Endothelial cell (in vitro differentiated cells): Measurements from ENCODE around the gene RABEPK. TPM values are rescaled to one million over a fixed set of nuclear protein-coding genes. Genes with fewer than 3 reads are reported as not detected.
"Not testable (repeated sequence)": the region's sequence is repeated elsewhere in the genome, so short reads cannot be mapped to it uniquely, and the experiment has no call there.

Experiments used
- DNase-seq: peaks from one replicate; pipeline ENCODE4 v3.0.0; 2021; ENCODE audit warnings: low spot score
- H3K27ac Mint-ChIP-seq: one replicate; pipeline ENCODE4 v1.8.0; 2021; ENCODE audit warnings: mixed read lengths, inconsistent platforms; ENCODE audit not compliant: unreplicated experiment
- H3K27me3 Mint-ChIP-seq: one replicate; pipeline ENCODE4 v1.8.0; 2021; ENCODE audit warnings: mild to moderate bottlenecking, moderate library complexity, mixed read lengths, inconsistent platforms; ENCODE audit not compliant: unreplicated experiment
- H3K36me3 Mint-ChIP-seq: one replicate; pipeline ENCODE4 v1.8.0; 2021; ENCODE audit warnings: mild to moderate bottlenecking, low read depth, mixed read lengths, inconsistent platforms; ENCODE audit not compliant: unreplicated experiment
- H3K4me1 Mint-ChIP-seq: one replicate; pipeline ENCODE4 v1.8.0; 2021; ENCODE audit warnings: mild to moderate bottlenecking, mixed read lengths, inconsistent platforms; ENCODE audit not compliant: unreplicated experiment
- H3K4me3 Mint-ChIP-seq: one replicate; pipeline ENCODE4 v1.8.0; 2021; ENCODE audit warnings: mild to moderate bottlenecking, mixed read lengths, inconsistent platforms; ENCODE audit not compliant: unreplicated experiment
- H3K9me3 Mint-ChIP-seq: one replicate; pipeline ENCODE4 v1.8.0; 2021; ENCODE audit warnings: mixed read lengths, inconsistent platforms; ENCODE audit not compliant: unreplicated experiment
- total RNA-seq: library from RNA; stranded (reverse); fragmentation: NEBNext Ultra II Directional; extraction: Animal tissue kit (Norgen Biotek cat#: 25700); gene quantifications from one replicate; pipeline ENCODE4 v1.2.1, GENCODE V29; 2021; ENCODE audit not compliant: unreplicated experiment
- TF ChIP-seq, protein P1 (sequence below): fragments of 200-600 bp; sonication (generic); IDR thresholded peaks from one replicate; pipeline ENCODE4 v1.5.0; 2021; ENCODE audit warnings: antibody characterized with exemption; ENCODE audit not compliant: unreplicated experiment

RABEPK gene
- total RNA-seq, 1 donor from 2014 or later = 8.5 TPM

DNA sequence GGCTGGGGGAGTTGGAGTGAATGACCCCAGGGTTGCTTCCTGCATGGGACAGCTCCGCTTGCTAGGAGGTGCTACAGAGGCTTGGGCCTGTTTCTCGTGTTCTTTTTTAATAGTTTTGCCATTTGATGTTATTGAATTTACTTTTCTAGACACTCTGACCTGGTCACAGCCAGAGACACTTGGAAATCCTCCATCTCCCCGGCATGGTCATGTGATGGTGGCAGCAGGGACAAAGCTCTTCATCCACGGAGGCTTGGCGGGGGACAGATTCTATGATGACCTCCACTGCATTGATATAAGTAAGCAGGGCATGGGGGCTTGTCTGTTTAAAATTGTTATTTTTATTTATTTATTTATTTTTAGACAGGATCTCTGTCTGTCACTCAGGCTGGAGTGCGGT, 27.4 kb downstream of the RABEPK start:
- Mint-ChIP-seq H3K4me1 (no peaks in the 10 kb centered on the region), H3K4me3 (no peak overlapping the region), H3K9me3 (no peaks in the 10 kb centered on the region), H3K27ac (no peak overlapping the region), H3K27me3 (no peaks in the 10 kb centered on the region), H3K36me3 (peaks cover 3% of the 10 kb centered on the region)
- TF ChIP-seq, protein P1, sequence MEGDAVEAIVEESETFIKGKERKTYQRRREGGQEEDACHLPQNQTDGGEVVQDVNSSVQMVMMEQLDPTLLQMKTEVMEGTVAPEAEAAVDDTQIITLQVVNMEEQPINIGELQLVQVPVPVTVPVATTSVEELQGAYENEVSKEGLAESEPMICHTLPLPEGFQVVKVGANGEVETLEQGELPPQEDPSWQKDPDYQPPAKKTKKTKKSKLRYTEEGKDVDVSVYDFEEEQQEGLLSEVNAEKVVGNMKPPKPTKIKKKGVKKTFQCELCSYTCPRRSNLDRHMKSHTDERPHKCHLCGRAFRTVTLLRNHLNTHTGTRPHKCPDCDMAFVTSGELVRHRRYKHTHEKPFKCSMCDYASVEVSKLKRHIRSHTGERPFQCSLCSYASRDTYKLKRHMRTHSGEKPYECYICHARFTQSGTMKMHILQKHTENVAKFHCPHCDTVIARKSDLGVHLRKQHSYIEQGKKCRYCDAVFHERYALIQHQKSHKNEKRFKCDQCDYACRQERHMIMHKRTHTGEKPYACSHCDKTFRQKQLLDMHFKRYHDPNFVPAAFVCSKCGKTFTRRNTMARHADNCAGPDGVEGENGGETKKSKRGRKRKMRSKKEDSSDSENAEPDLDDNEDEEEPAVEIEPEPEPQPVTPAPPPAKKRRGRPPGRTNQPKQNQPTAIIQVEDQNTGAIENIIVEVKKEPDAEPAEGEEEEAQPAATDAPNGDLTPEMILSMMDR = no peak
- DNase-seq = no peak

GRCh38 chr9:125233678-125234077, 33.3 kb downstream of the RABEPK start:
- Mint-ChIP-seq H3K9me3 (no peaks in the 10 kb centered on the region), H3K27me3 (no peaks in the 10 kb centered on the region), H3K27ac (no peak overlapping the region), H3K4me3 (no peak overlapping the region), H3K36me3 (peaks cover 31% of the 10 kb centered on the region), H3K4me1 (peaks cover 26% of the 10 kb centered on the region)
- TF ChIP-seq, protein P1 = no peak
- no peak for DNase-seq

GRCh38 chr9:125234099-125234498, 33.8 kb downstream of the RABEPK start:
- not testable (repeated sequence) for H3K4me3 Mint-ChIP-seq, H3K9me3 Mint-ChIP-seq, H3K27ac Mint-ChIP-seq, DNase-seq, H3K27me3 Mint-ChIP-seq
- H3K4me1 Mint-ChIP-seq = peaks cover 30% of the 10 kb centered on the region
- H3K36me3 Mint-ChIP-seq = peaks cover 35% of the 10 kb centered on the region

DNA sequence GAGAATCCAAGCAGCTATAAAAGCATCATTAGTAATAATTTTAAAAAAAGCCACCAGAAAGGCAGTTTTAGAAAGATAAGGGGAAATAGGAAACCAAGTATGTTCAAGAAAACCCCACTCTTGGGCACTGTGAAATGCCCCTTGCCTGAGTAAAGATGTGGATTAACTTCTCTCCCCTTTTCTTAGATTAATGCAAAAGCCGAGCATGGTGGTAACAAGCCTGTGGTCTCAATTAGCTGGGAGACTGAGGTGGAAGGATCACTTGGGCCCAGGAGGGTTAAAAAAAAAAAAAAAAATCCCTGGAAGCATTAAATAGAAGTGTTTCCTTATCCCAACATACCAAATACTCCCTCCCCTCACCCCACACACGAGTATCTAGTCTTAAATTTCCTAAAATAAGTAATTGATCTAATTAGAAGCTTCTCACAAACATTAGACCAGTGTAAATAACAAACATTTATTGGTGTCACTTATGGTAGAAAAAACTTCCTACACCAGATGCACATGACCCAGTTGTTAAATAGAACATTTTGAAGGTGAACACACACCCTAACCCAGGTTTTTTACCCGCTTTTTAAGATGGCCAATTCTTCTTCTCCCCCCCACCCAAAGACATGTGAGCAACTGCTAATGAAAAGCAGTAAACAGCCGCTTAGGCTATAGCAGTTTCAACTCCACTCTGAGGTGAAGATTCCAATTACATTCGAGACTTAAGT, 35.6 kb downstream of the RABEPK start:
- H3K4me3 Mint-ChIP-seq = peak overlapping the region; percentile 72
- no peak overlapping the region for H3K27ac Mint-ChIP-seq
- TF ChIP-seq, protein P1 = no peak
- H3K27me3 Mint-ChIP-seq = peaks cover 5% of the 10 kb centered on the region
- DNase-seq = no peak
- peaks cover 38% of the 10 kb centered on the region for H3K36me3 Mint-ChIP-seq
- H3K4me1 Mint-ChIP-seq = peaks cover 37% of the 10 kb centered on the region
- no peaks in the 10 kb centered on the region for H3K9me3 Mint-ChIP-seq

GRCh38 chr9:125236520-125237159, 36.3 kb downstream of the RABEPK start:
- DNase-seq, H3K27ac Mint-ChIP-seq, H3K9me3 Mint-ChIP-seq: not testable (repeated sequence)
- Mint-ChIP-seq H3K27me3 (peaks cover 12% of the 10 kb centered on the region), H3K4me3 (peak overlapping the region; percentile 72), H3K4me1 (peaks cover 41% of the 10 kb centered on the region), H3K36me3 (peaks cover 45% of the 10 kb centered on the region)
